SU-DHL-6 (cell line): ENCODE measurements around the gene SERPINA3.

Source experiments
- CTCF ChIP-seq: fragments of 200-600 bp; sonication (generic); IDR thresholded peaks from one replicate; pipeline ENCODE4 v1.5.1; 2017; ENCODE audit warnings: antibody characterized with exemption, mild to moderate bottlenecking, low read length, moderate library complexity; ENCODE audit not compliant: insufficient read depth, poor library complexity, severe bottlenecking
- EZH2phosphoT487 ChIP-seq: fragments of 200-600 bp; sonication (generic), shearing (Covaris generic); conservative IDR thresholded peaks from 2 replicates; pipeline ENCODE4 v1.6.1; 2018; ENCODE audit warnings: mild to moderate bottlenecking, antibody characterized with exemption, low read length, moderate library complexity, mixed read lengths

GRCh38 chr14:94663965-94664704, 51.9 kb downstream of the SERPINA3 start:
- no peak for TF ChIP-seq CTCF
- no peak for TF ChIP-seq EZH2phosphoT487
